Ascending aorta (tissue), 2 donors: ENCODE data around the gene GPR6. TPM values are rescaled to one million over a fixed set of nuclear protein-coding genes. Genes with fewer than 3 reads are reported as not detected.

Experiments used
- DNase-seq, 2 donors: peaks; one replicate each; pipeline ENCODE4 v3.0.0-alpha.2; 2019; ENCODE audit warnings: low spot score in 2 of 2
- H3K27ac ChIP-seq, 2 donors: fragments of 200-600 bp; sonication (generic); one replicate each; pipeline ENCODE4 v1.5.1; 2016 to 2017; ENCODE audit warnings: mild to moderate bottlenecking in 1 of 2
- H3K27me3 ChIP-seq: fragments of 200-600 bp; sonication (generic); one replicate; pipeline ENCODE4 v1.5.1; 2017
- H3K36me3 ChIP-seq, 2 donors: fragments of 200-600 bp; sonication (generic); one replicate each; pipeline ENCODE4 v1.5.1; 2016
- H3K4me1 ChIP-seq, 2 donors: fragments of 200-600 bp; sonication (generic); one replicate each; pipeline ENCODE4 v1.5.1; 2016 to 2017; ENCODE audit warnings: mild to moderate bottlenecking in 1 of 2
- H3K4me3 ChIP-seq, 2 donors: fragments of 200-600 bp; sonication (generic); one replicate each; pipeline ENCODE4 v1.5.1; 2016 to 2017; ENCODE audit warnings: mild to moderate bottlenecking in 1 of 2
- H3K9me3 ChIP-seq, 2 donors: fragments of 200-600 bp; sonication (generic); one replicate each; pipeline ENCODE4 v1.5.1; 2016
- intact Hi-C: fragments of 100-400 bp; cut with DNase I; formaldehyde crosslinking; loops from one replicate; pipeline ENCODE4 v1.15.1; 2023
- total RNA-seq: library from RNA; depleted of rRNA; stranded (reverse); fragments of >200 nt; gene quantifications from one replicate; pipeline ENCODE4 v1.1.0, GENCODE V29; 2016
- TF ChIP-seq, protein P1 (sequence below), 3 experiments: fragments of 200-600 bp in 2 of 3; fragments of 450-650 bp in 1 of 3; sonication (generic) in 2 of 3; IDR thresholded peaks; one replicate each; pipeline ENCODE4 v1.5.1; 2016 to 2019; ENCODE audit warnings: antibody characterized with exemption in 3 of 3, mild to moderate bottlenecking in 1 of 3, moderate library complexity in 1 of 3

Gene GPR6
- total RNA-seq, 1 donor from 2014 or later: not detected

DNA sequence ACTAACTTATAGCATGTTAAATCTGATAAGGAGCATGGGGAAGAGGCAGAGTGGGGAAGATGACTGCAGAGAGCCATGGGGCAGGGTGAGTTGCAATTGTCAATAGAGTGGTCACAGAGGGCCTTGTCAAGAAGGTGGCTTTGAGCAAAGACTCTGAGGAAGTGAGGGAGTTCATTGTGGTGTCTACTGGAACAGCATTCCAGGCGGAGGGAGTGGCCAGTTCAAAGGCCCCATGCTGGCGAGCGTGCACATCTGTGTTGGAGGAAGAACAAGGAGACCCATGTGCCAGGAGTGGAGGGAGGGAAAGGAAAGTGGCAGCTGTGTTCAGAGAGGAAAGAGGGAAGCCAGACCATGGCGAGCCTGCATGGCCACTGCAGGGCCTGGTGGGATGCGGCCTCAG lies 15.8 kb upstream of the GPR6 start:
- Histone ChIP-seq H3K4me1 (no peaks in the 10 kb centered on the region), H3K27me3 (no peaks in the 10 kb centered on the region), H3K9me3 (no peaks in the 10 kb centered on the region), H3K36me3 (no peaks in the 10 kb centered on the region), H3K27ac (no peak overlapping the region), H3K4me3 (no peak overlapping the region)
- TF ChIP-seq, protein P1, sequence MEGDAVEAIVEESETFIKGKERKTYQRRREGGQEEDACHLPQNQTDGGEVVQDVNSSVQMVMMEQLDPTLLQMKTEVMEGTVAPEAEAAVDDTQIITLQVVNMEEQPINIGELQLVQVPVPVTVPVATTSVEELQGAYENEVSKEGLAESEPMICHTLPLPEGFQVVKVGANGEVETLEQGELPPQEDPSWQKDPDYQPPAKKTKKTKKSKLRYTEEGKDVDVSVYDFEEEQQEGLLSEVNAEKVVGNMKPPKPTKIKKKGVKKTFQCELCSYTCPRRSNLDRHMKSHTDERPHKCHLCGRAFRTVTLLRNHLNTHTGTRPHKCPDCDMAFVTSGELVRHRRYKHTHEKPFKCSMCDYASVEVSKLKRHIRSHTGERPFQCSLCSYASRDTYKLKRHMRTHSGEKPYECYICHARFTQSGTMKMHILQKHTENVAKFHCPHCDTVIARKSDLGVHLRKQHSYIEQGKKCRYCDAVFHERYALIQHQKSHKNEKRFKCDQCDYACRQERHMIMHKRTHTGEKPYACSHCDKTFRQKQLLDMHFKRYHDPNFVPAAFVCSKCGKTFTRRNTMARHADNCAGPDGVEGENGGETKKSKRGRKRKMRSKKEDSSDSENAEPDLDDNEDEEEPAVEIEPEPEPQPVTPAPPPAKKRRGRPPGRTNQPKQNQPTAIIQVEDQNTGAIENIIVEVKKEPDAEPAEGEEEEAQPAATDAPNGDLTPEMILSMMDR (IDR thresholded peaks at IDR 0.05): no peak
- intact Hi-C loops: no loop called here
- no peak for DNase-seq

DNA sequence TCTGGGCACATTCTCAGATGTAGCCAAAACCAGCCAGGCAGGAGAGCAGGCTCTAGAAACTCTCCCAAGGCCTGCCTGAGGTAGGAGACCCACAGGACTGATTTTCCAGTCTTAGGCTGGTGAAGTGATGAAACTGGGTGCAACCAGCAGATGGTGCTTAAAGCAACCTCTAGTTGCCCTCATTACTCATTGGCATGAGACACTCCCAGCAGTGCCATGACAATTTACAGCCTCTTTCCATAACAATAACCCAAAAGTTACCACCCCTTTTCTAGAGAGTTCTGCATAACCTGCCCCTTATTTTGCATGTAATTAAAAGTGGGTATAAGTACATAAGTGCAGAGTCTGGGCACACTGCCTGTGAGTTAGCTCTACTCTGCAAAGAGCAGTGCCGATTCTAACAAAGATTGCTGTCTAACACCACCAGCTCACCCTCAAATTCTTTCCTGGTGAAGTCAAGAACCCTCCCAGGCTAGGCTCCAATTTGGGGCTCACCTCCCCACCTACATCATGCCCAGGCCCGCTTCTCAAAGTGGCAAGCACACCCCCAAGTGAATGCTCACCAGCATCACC lies 14.4 kb upstream of the GPR6 start:
- TF ChIP-seq, protein P1 (IDR thresholded peaks at IDR 0.05): no peak
- intact Hi-C loops: no loop called here
- H3K27ac ChIP-seq: no peak overlapping the region

DNA sequence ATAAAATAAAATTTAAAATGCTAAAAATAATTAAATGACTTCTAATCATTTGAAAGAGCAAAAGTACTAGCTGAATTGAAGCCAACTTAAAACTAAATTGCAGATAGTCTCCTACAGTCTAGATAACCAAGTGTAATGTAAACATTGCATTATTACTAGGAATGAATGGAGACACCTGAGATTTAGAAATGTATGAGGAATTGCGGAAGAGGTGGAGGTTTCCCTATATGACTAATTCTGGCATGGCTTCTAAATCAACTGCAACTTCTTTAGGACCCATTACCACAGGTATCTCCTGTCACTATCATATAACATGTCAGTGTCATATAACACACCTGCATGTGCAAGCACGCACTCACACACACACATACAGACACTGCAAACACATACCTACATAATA lies 13.2 kb upstream of the GPR6 start:
- Histone ChIP-seq H3K36me3 (no peaks in the 10 kb centered on the region), H3K4me1 (no peaks in the 10 kb centered on the region), H3K27me3 (no peaks in the 10 kb centered on the region), H3K4me3 (no peak overlapping the region), H3K9me3 (no peaks in the 10 kb centered on the region), H3K27ac (no peak overlapping the region)
- TF ChIP-seq, protein P1 (IDR thresholded peaks at IDR 0.05): no peak
- intact Hi-C loops: no loop called here
- DNase-seq: no peak

More for the DNA sequence above, 14.4 kb upstream of the GPR6 start:
- no peak for DNase-seq
- Histone ChIP-seq H3K27me3 (no peaks in the 10 kb centered on the region), H3K36me3 (no peaks in the 10 kb centered on the region), H3K4me1 (no peaks in the 10 kb centered on the region), H3K9me3 (no peaks in the 10 kb centered on the region), H3K4me3 (no peak overlapping the region)

DNA sequence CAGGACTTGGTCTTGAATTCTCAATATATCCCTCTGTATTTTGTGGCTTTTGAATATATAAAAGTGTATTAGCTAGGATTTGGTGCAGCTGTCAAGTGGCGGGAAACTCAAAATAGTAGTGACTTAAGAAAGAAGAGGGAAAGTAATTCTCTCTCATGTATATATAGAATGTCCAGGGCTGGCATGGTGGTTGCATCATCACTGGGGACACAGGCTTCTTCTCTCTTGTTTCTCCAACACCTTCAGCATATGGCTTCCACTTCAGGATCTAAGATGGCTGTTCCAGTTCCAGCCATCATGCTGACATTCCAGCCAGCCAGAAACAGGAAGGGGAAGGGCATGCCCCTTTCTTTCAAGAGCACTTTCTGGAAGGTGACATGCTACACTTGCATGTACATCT lies 11.8 kb upstream of the GPR6 start:
- Histone ChIP-seq H3K4me3 (no peak overlapping the region), H3K27me3 (no peaks in the 10 kb centered on the region), H3K9me3 (no peaks in the 10 kb centered on the region), H3K36me3 (no peaks in the 10 kb centered on the region), H3K27ac (no peak overlapping the region), H3K4me1 (no peaks in the 10 kb centered on the region)
- DNase-seq: no peak
- TF ChIP-seq, protein P1 (IDR thresholded peaks at IDR 0.05): no peak
- intact Hi-C loops: no loop called here

DNA sequence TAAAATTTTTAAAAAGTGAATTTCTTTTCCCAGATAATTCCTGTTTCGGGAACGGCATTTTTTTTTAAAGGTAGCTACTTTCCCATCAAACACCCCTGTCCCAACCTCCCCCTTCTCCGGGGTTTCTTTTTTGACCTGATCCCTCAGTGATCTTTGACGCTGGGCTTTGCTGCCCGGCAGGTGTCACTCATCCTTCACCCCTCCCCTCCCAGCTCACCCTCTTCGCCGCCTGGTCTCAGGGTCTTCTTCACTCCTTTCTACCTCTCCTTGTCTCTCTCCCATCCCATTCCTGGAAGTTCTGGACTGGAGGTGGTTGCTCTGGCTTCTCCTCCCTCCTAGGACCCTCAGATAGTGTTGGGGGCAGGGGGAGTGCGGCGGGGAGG lies 329 bp upstream of the GPR6 start:
- Histone ChIP-seq H3K36me3 (no peaks in the 10 kb centered on the region), H3K27me3 (peaks cover 8% of the 10 kb centered on the region), H3K4me3 (no peak overlapping the region), H3K9me3 (no peaks in the 10 kb centered on the region), H3K27ac (no peak overlapping the region), H3K4me1 (no peaks in the 10 kb centered on the region)
- TF ChIP-seq, protein P1 (IDR thresholded peaks at IDR 0.05): no peak
- intact Hi-C loops: no loop called here
- DNase-seq: no peak
